GM19468 (cell line): Measurements from ENCODE around the gene CRBN.

ENCODE experiments used
- ATAC-seq: cut with Tn5 transposase; IDR thresholded peaks from one replicate; pipeline ENCODE4 v1.9.1; 2021; ENCODE audit warnings: mild to moderate bottlenecking, moderate library complexity, moderate number of reproducible peaks; ENCODE audit not compliant: unreplicated experiment; ENCODE audit errors: extremely low read depth

CRBN gene

GRCh38 chr3:3179407-3180094 is at the start of gene CRBN:
CRBN (minus strand) TSS chr3:3179691; CDS start chr3:3179687, 4 bp downstream.
- peak; percentile 100 for ATAC-seq

GRCh38 chr3:3227640-3228039 is 48.1 kb upstream of the CRBN start:
- no peak for ATAC-seq

GRCh38 chr3:3221528-3221927 is 42.0 kb upstream of the CRBN start:
- no peak for ATAC-seq

- ATAC-seq, result no peak
These were observed 36.9 kb upstream of the CRBN start for GRCh38 chr3:3216401-3216800.

GRCh38 chr3:3212781-3213440 is 33.4 kb upstream of the CRBN start:
- no peak for ATAC-seq

- ATAC-seq, result no peak
These were observed 30.2 kb upstream of the CRBN start for GRCh38 chr3:3209714-3210113.

GRCh38 chr3:3209057-3209456 is 29.6 kb upstream of the CRBN start:
- no peak for ATAC-seq

- peak; percentile 64 for ATAC-seq
These were observed 22.1 kb upstream of the CRBN start for GRCh38 chr3:3201611-3202010.

- peak; percentile 51 for ATAC-seq
These were observed 21.2 kb upstream of the CRBN start for GRCh38 chr3:3200632-3201212.

- no peak for ATAC-seq
These were observed 19.8 kb upstream of the CRBN start for GRCh38 chr3:3199306-3199705.

- no peak for ATAC-seq
These were observed 16.8 kb upstream of the CRBN start for GRCh38 chr3:3196148-3196861.

GRCh38 chr3:3194861-3195260 is 15.4 kb upstream of the CRBN start:
- no peak for ATAC-seq

- no peak for ATAC-seq
These were observed 12.8 kb upstream of the CRBN start for GRCh38 chr3:3192286-3192675.

GRCh38 chr3:3191675-3192285 is 12.3 kb upstream of the CRBN start:
- ATAC-seq, result no peak

- no peak for ATAC-seq
These were observed 10.5 kb upstream of the CRBN start for GRCh38 chr3:3189961-3190360.

- no peak for ATAC-seq
These were observed 9.7 kb upstream of the CRBN start for GRCh38 chr3:3189102-3189727.

- ATAC-seq, result no peak
These were observed 5.4 kb upstream of the CRBN start for GRCh38 chr3:3184876-3185275.

- no peak for ATAC-seq
These were observed 965 bp upstream of the CRBN start for GRCh38 chr3:3180456-3180855.

GRCh38 chr3:3178498-3179328 is 778 bp downstream of the CRBN start:
- no peak for ATAC-seq
